ENCODE results near the gene ESPNL. TPM values are rescaled to one million over a fixed set of nuclear protein-coding genes. Genes with fewer than 3 reads are reported as not detected.
A peak's percentile ranks its signal among the peaks of the same experiment; 100 is the strongest.

The ESPNL gene
- total RNA-seq, 1 experiment from 2014 or later: 0.85 TPM

- no peaks in the 10 kb centered on the region for H3K27me3 ChIP-seq (ENCODE audit: control insufficient read depth, insufficient read depth, low read length)
- BruUV-seq (replicated peaks): no TSS peak
- H3K4me3 ChIP-seq (ENCODE audit: low read depth in 2 of 2, low read length in 2 of 2): peak overlapping the region; percentile 45 to 63
- no peaks in the 10 kb centered on the region for H3K36me3 ChIP-seq (ENCODE audit: control insufficient read depth, insufficient read depth, low read length)
- no peak overlapping the region for H3K27ac ChIP-seq (ENCODE audit: low read length)
- POLR2A ChIA-PET: interaction anchor here (0.6 kb wide), 1 partner anchor 81 kb away, joined by 3 read pairs; no protein-coding TSS in a partner anchor
- H3K9me3 ChIP-seq (ENCODE audit: control insufficient read depth, insufficient read depth, low read depth, low read length): no peaks in the 10 kb centered on the region
- CTCF ChIA-PET: interaction anchor here (0.6 to 0.7 kb wide), 3 partner anchors 33 to 587 kb away, joined by 3 read pairs; no protein-coding TSS in a partner anchor
- intact Hi-C loops (cut with micrococcal nuclease; ENCODE audit: unreplicated experiment) (no loop called here), in situ Hi-C loops (cut with HindIII; ENCODE audit: low pct_unique_long_range_greater_than_20kb, low sequenced_read_pairs) (no loop called here)
- DNase-seq (ENCODE audit: low read depth, low spot score): no peak
- peaks cover 7% of the 10 kb centered on the region for H3K4me1 ChIP-seq (ENCODE audit: control insufficient read depth, insufficient read depth, low read length)
- no peak for TF ChIP-seq REST (IDR thresholded peaks at IDR 0.05; ENCODE audit: insufficient read depth in 1 of 2, low read depth in 2 of 2, low read length in 1 of 2)
- no peak for TF ChIP-seq SIN3A (IDR thresholded peaks at IDR 0.05; ENCODE audit: borderline replicate concordance, insufficient read depth, low read depth, low read length)
- no peak for TF ChIP-seq TCF7L2 (IDR thresholded peaks at IDR 0.05; ENCODE audit: low read depth, low read length)
- TF ChIP-seq CTCF (IDR thresholded peaks at IDR 0.05): no peak
- TF ChIP-seq POLR2AphosphoS5 (IDR thresholded peaks at IDR 0.05; ENCODE audit: low read depth, low read length): no peak
- no peak for ATAC-seq
Measured at GRCh38 chr2:238159661-238160205, 59.6 kb downstream of the ESPNL start.

GRCh38 chr2:238160206-238161129 is 60.3 kb downstream of the ESPNL start:
- in situ Hi-C loops (cut with HindIII; ENCODE audit: low pct_unique_long_range_greater_than_20kb, low sequenced_read_pairs): no loop called here
- no peak overlapping the region for H3K4me3 ChIP-seq (ENCODE audit: low read depth in 2 of 2, low read length in 2 of 2)

More at GRCh38 chr2:238160206-238161129, 60.3 kb downstream of the ESPNL start:
- Histone ChIP-seq H3K9me3 (ENCODE audit: control insufficient read depth, insufficient read depth, low read depth, low read length) (no peaks in the 10 kb centered on the region), H3K27ac (ENCODE audit: low read length) (no peak overlapping the region), H3K27me3 (ENCODE audit: control insufficient read depth, insufficient read depth, low read length) (no peaks in the 10 kb centered on the region), H3K36me3 (ENCODE audit: control insufficient read depth, insufficient read depth, low read length) (no peaks in the 10 kb centered on the region), H3K4me1 (ENCODE audit: control insufficient read depth, insufficient read depth, low read length) (peaks cover 7% of the 10 kb centered on the region)
- TF ChIP-seq TCF7L2 (IDR thresholded peaks at IDR 0.05; ENCODE audit: low read depth, low read length) (no peak), REST (IDR thresholded peaks at IDR 0.05; ENCODE audit: insufficient read depth in 1 of 2, low read depth in 2 of 2, low read length in 1 of 2) (no peak), SIN3A (IDR thresholded peaks at IDR 0.05; ENCODE audit: borderline replicate concordance, insufficient read depth, low read depth, low read length) (no peak), POLR2AphosphoS5 (IDR thresholded peaks at IDR 0.05; ENCODE audit: low read depth, low read length) (no peak), CTCF (IDR thresholded peaks at IDR 0.05) (no peak; the same call in 1 of the 2 replicates)
- ATAC-seq (no peak), DNase-seq (ENCODE audit: low read depth, low spot score) (no peak)
- no TSS peak for BruUV-seq (replicated peaks)
- ChIA-PET CTCF (interaction anchor here (0.6 to 0.7 kb wide), 2 partner anchors 78 to 588 kb away, joined by 3 read pairs; no protein-coding TSS in a partner anchor), POLR2A (interaction anchor here (0.6 kb wide), 1 partner anchor 80 kb away, joined by 3 read pairs; no protein-coding TSS in a partner anchor)
- intact Hi-C loops (cut with micrococcal nuclease; ENCODE audit: unreplicated experiment): no loop called here

Measured in Panc1 (cell line).